ENCODE results near the gene HSPD1.

- TF ChIP-seq RAD21 (IDR thresholded peaks at IDR 0.05; ENCODE audit: low read depth) (no peak), POLR2A (IDR thresholded peaks at IDR 0.05; ENCODE audit: borderline replicate concordance, extremely low read depth, insufficient read depth, insufficient read length) (no peak), SP1 (IDR thresholded peaks at IDR 0.05; ENCODE audit: low read depth) (no peak), POLR2AphosphoS5 (IDR thresholded peaks at IDR 0.05; ENCODE audit: low read depth, low read length) (no peak), CTCF (IDR thresholded peaks at IDR 0.05 in 2 of 3, conservative IDR thresholded peaks at IDR 0.05 in 1 of 3; ENCODE audit: borderline replicate concordance in 1 of 3, insufficient read depth in 1 of 3, low read depth in 2 of 3, low read length in 2 of 3) (no peak), EZH2 (IDR thresholded peaks at IDR 0.05) (no peak), REST (IDR thresholded peaks at IDR 0.05; ENCODE audit: low read depth) (no peak), EGR1 (IDR thresholded peaks at IDR 0.05; ENCODE audit: low read depth) (no peak), ZNF274 (IDR thresholded peaks at IDR 0.05; ENCODE audit: low read depth, low read length) (no peak), SRF (IDR thresholded peaks at IDR 0.05; ENCODE audit: low read depth) (no peak)
Observed at GRCh38 chr2:197538412-197538811, 38.8 kb upstream of the HSPD1 start.
